ENCODE data around the gene DNAH8.

Gene DNAH8

GRCh38 chr6:38749473-38749872 is 34.4 kb downstream of the DNAH8 start:
- Histone ChIP-seq H3K9me3 (ENCODE audit: control insufficient read depth, insufficient read depth, low read length) (no peaks in the 10 kb centered on the region), H3K4me1 (ENCODE audit: insufficient read depth, low read length) (no peaks in the 10 kb centered on the region), H3K9ac (ENCODE audit: low read depth, low read length) (no peak overlapping the region), H3K36me3 (ENCODE audit: insufficient read depth, low read length) (no peaks in the 10 kb centered on the region)

GRCh38 chr6:38750968-38751615 is 36.0 kb downstream of the DNAH8 start:
- H3K9ac ChIP-seq (ENCODE audit: low read depth, low read length): no peak overlapping the region
- H3K36me3 ChIP-seq (ENCODE audit: insufficient read depth, low read length): no peaks in the 10 kb centered on the region

GRCh38 chr6:38753707-38754106 is 38.6 kb downstream of the DNAH8 start:
- Histone ChIP-seq H3K36me3 (ENCODE audit: insufficient read depth, low read length) (no peaks in the 10 kb centered on the region), H3K9ac (ENCODE audit: low read depth, low read length) (no peak overlapping the region)

More at GRCh38 chr6:38750968-38751615, 36.0 kb downstream of the DNAH8 start:
- Histone ChIP-seq H3K4me1 (ENCODE audit: insufficient read depth, low read length) (no peaks in the 10 kb centered on the region), H3K9me3 (ENCODE audit: control insufficient read depth, insufficient read depth, low read length) (no peaks in the 10 kb centered on the region)

GRCh38 chr6:38755207-38755606 is 40.1 kb downstream of the DNAH8 start:
- Histone ChIP-seq H3K9ac (ENCODE audit: low read depth, low read length) (no peak overlapping the region), H3K36me3 (ENCODE audit: insufficient read depth, low read length) (no peaks in the 10 kb centered on the region), H3K9me3 (ENCODE audit: control insufficient read depth, insufficient read depth, low read length) (no peaks in the 10 kb centered on the region), H3K4me1 (ENCODE audit: insufficient read depth, low read length) (no peaks in the 10 kb centered on the region)

More at GRCh38 chr6:38753707-38754106, 38.6 kb downstream of the DNAH8 start:
- H3K9me3 ChIP-seq (ENCODE audit: control insufficient read depth, insufficient read depth, low read length): no peaks in the 10 kb centered on the region
- H3K4me1 ChIP-seq (ENCODE audit: insufficient read depth, low read length): no peaks in the 10 kb centered on the region

- no peaks in the 10 kb centered on the region for H3K9me3 ChIP-seq (ENCODE audit: control insufficient read depth, insufficient read depth, low read length)
- H3K36me3 ChIP-seq (ENCODE audit: insufficient read depth, low read length): no peaks in the 10 kb centered on the region
- no peaks in the 10 kb centered on the region for H3K4me1 ChIP-seq (ENCODE audit: insufficient read depth, low read length)
- H3K9ac ChIP-seq (ENCODE audit: low read depth, low read length): no peak overlapping the region
Observed at GRCh38 chr6:38755874-38756273, 40.8 kb downstream of the DNAH8 start.

- no peaks in the 10 kb centered on the region for H3K36me3 ChIP-seq (ENCODE audit: insufficient read depth, low read length)
- no peaks in the 10 kb centered on the region for H3K9me3 ChIP-seq (ENCODE audit: control insufficient read depth, insufficient read depth, low read length)
- H3K9ac ChIP-seq (ENCODE audit: low read depth, low read length): no peak overlapping the region
- no peaks in the 10 kb centered on the region for H3K4me1 ChIP-seq (ENCODE audit: insufficient read depth, low read length)
Observed at GRCh38 chr6:38760097-38760496, 45.0 kb downstream of the DNAH8 start.

- no peak overlapping the region for H3K9ac ChIP-seq (ENCODE audit: low read depth, low read length)
- H3K4me1 ChIP-seq (ENCODE audit: insufficient read depth, low read length): peaks cover 3% of the 10 kb centered on the region; the same call in 1 of the 2 replicates
- H3K9me3 ChIP-seq (ENCODE audit: control insufficient read depth, insufficient read depth, low read length): no peaks in the 10 kb centered on the region
- no peaks in the 10 kb centered on the region for H3K36me3 ChIP-seq (ENCODE audit: insufficient read depth, low read length)
Observed at GRCh38 chr6:38762848-38763247, 47.7 kb downstream of the DNAH8 start.

- no peaks in the 10 kb centered on the region for H3K36me3 ChIP-seq (ENCODE audit: insufficient read depth, low read length)
- H3K4me1 ChIP-seq (ENCODE audit: insufficient read depth, low read length): peaks cover 7% of the 10 kb centered on the region; the same call in 1 of the 2 replicates
- H3K9ac ChIP-seq (ENCODE audit: low read depth, low read length): no peak overlapping the region
- no peaks in the 10 kb centered on the region for H3K9me3 ChIP-seq (ENCODE audit: control insufficient read depth, insufficient read depth, low read length)
Observed at GRCh38 chr6:38767560-38767959, 52.4 kb downstream of the DNAH8 start.

GRCh38 chr6:38773338-38773737 is 58.2 kb downstream of the DNAH8 start:
- no peak overlapping the region for H3K9ac ChIP-seq (ENCODE audit: low read depth, low read length)
- no peaks in the 10 kb centered on the region for H3K9me3 ChIP-seq (ENCODE audit: control insufficient read depth, insufficient read depth, low read length)
- no peaks in the 10 kb centered on the region for H3K4me1 ChIP-seq (ENCODE audit: insufficient read depth, low read length)
- no peaks in the 10 kb centered on the region for H3K36me3 ChIP-seq (ENCODE audit: insufficient read depth, low read length)

- no peak overlapping the region for H3K9ac ChIP-seq (ENCODE audit: low read depth, low read length)
- no peaks in the 10 kb centered on the region for H3K36me3 ChIP-seq (ENCODE audit: insufficient read depth, low read length)
- no peaks in the 10 kb centered on the region for H3K4me1 ChIP-seq (ENCODE audit: insufficient read depth, low read length)
- no peaks in the 10 kb centered on the region for H3K9me3 ChIP-seq (ENCODE audit: control insufficient read depth, insufficient read depth, low read length)
Observed at GRCh38 chr6:38774929-38775707, 60.0 kb downstream of the DNAH8 start.

GRCh38 chr6:38775870-38776269 is 60.8 kb downstream of the DNAH8 start:
- H3K4me1 ChIP-seq (ENCODE audit: insufficient read depth, low read length): no peaks in the 10 kb centered on the region

GRCh38 chr6:38776515-38776914 is 61.4 kb downstream of the DNAH8 start:
- H3K36me3 ChIP-seq (ENCODE audit: insufficient read depth, low read length): no peaks in the 10 kb centered on the region
- H3K4me1 ChIP-seq (ENCODE audit: insufficient read depth, low read length): no peaks in the 10 kb centered on the region
- no peak overlapping the region for H3K9ac ChIP-seq (ENCODE audit: low read depth, low read length)
- H3K9me3 ChIP-seq (ENCODE audit: control insufficient read depth, insufficient read depth, low read length): no peaks in the 10 kb centered on the region

More at GRCh38 chr6:38775870-38776269, 60.8 kb downstream of the DNAH8 start:
- Histone ChIP-seq H3K9ac (ENCODE audit: low read depth, low read length) (no peak overlapping the region), H3K36me3 (ENCODE audit: insufficient read depth, low read length) (no peaks in the 10 kb centered on the region), H3K9me3 (ENCODE audit: control insufficient read depth, insufficient read depth, low read length) (no peaks in the 10 kb centered on the region)

- no peak overlapping the region for H3K9ac ChIP-seq (ENCODE audit: low read depth, low read length)
- H3K9me3 ChIP-seq (ENCODE audit: control insufficient read depth, insufficient read depth, low read length): no peaks in the 10 kb centered on the region
- H3K4me1 ChIP-seq (ENCODE audit: insufficient read depth, low read length): peaks cover 5% of the 10 kb centered on the region; the same call in 1 of the 2 replicates
- no peaks in the 10 kb centered on the region for H3K36me3 ChIP-seq (ENCODE audit: insufficient read depth, low read length)
Observed at GRCh38 chr6:38779310-38780062, 64.4 kb downstream of the DNAH8 start.

- Histone ChIP-seq H3K36me3 (ENCODE audit: insufficient read depth, low read length) (no peaks in the 10 kb centered on the region), H3K9me3 (ENCODE audit: control insufficient read depth, insufficient read depth, low read length) (no peaks in the 10 kb centered on the region), H3K9ac (ENCODE audit: low read depth, low read length) (no peak overlapping the region)
Observed at GRCh38 chr6:38782616-38783015, 67.5 kb downstream of the DNAH8 start.

More at GRCh38 chr6:38782616-38783015, 67.5 kb downstream of the DNAH8 start:
- peaks cover 5% of the 10 kb centered on the region; the same call in 1 of the 2 replicates for H3K4me1 ChIP-seq (ENCODE audit: insufficient read depth, low read length)

Measured in ES-I3 (cell line).